ENCODE measurements around the gene STAP2.

Gene STAP2

GRCh38 chr19:4327877-4328242 is 10.8 kb downstream of the STAP2 start:
- H3K36me3 ChIP-seq (ENCODE audit: control insufficient read depth, insufficient read depth, low read length): no peaks in the 10 kb centered on the region
- no peak for DNase-seq (ENCODE audit: extremely low read depth, insufficient read length)
- no peaks in the 10 kb centered on the region for H3K27me3 ChIP-seq (replicated peaks; ENCODE audit: control insufficient read depth, insufficient read depth, low read length)
- TF ChIP-seq CTCF (IDR thresholded peaks at IDR 0.05; ENCODE audit: insufficient read depth, low read length, poor library complexity, severe bottlenecking): no peak
- peak overlapping the region; percentile 33 for H3K4me3 ChIP-seq (replicated peaks; ENCODE audit: low read depth, low read length)

GRCh38 chr19:4327252-4327876 is 11.3 kb downstream of the STAP2 start:
- Histone ChIP-seq H3K27me3 (replicated peaks; ENCODE audit: control insufficient read depth, insufficient read depth, low read length) (no peaks in the 10 kb centered on the region), H3K4me3 (replicated peaks; ENCODE audit: low read depth, low read length) (no peak overlapping the region; the same call in 1 of the 2 replicates), H3K36me3 (ENCODE audit: control insufficient read depth, insufficient read depth, low read length) (no peaks in the 10 kb centered on the region)
- peak; percentile 83 for DNase-seq (ENCODE audit: extremely low read depth, insufficient read length)
- no peak for TF ChIP-seq CTCF (IDR thresholded peaks at IDR 0.05; ENCODE audit: insufficient read depth, low read length, poor library complexity, severe bottlenecking)

- no peak for TF ChIP-seq CTCF (IDR thresholded peaks at IDR 0.05; ENCODE audit: insufficient read depth, low read length, poor library complexity, severe bottlenecking)
- Histone ChIP-seq H3K27me3 (replicated peaks; ENCODE audit: control insufficient read depth, insufficient read depth, low read length) (no peaks in the 10 kb centered on the region), H3K4me3 (replicated peaks; ENCODE audit: low read depth, low read length) (no peak overlapping the region), H3K36me3 (ENCODE audit: control insufficient read depth, insufficient read depth, low read length) (no peaks in the 10 kb centered on the region)
- no peak for DNase-seq (ENCODE audit: extremely low read depth, insufficient read length)
These were observed 11.8 kb downstream of the STAP2 start for GRCh38 chr19:4326837-4327251.

- Histone ChIP-seq H3K36me3 (ENCODE audit: control insufficient read depth, insufficient read depth, low read length) (no peaks in the 10 kb centered on the region), H3K4me3 (replicated peaks; ENCODE audit: low read depth, low read length) (no peak overlapping the region), H3K27me3 (replicated peaks; ENCODE audit: control insufficient read depth, insufficient read depth, low read length) (no peaks in the 10 kb centered on the region)
- DNase-seq (ENCODE audit: extremely low read depth, insufficient read length): no peak
- no peak for TF ChIP-seq CTCF (IDR thresholded peaks at IDR 0.05; ENCODE audit: insufficient read depth, low read length, poor library complexity, severe bottlenecking)
These were observed 12.3 kb downstream of the STAP2 start for GRCh38 chr19:4326215-4326836.

- no peak overlapping the region for H3K4me3 ChIP-seq (replicated peaks; ENCODE audit: low read depth, low read length)
- no peak for TF ChIP-seq CTCF (IDR thresholded peaks at IDR 0.05; ENCODE audit: insufficient read depth, low read length, poor library complexity, severe bottlenecking)
These were observed 14.4 kb downstream of the STAP2 start for GRCh38 chr19:4324228-4324627.

More at GRCh38 chr19:4324228-4324627, 14.4 kb downstream of the STAP2 start:
- Histone ChIP-seq H3K36me3 (ENCODE audit: control insufficient read depth, insufficient read depth, low read length) (no peaks in the 10 kb centered on the region), H3K27me3 (replicated peaks; ENCODE audit: control insufficient read depth, insufficient read depth, low read length) (no peaks in the 10 kb centered on the region)
- DNase-seq (ENCODE audit: extremely low read depth, insufficient read length): no peak

Measured in GM06990 (cell line).